GM19238 (cell line): ENCODE data around the gene SRSF2.
"Not testable (repeated sequence)": the region's sequence is repeated elsewhere in the genome, so short reads cannot be mapped to it uniquely, and the experiment has no call there.

Experiments used
- DNase-seq: peaks from one replicate; pipeline ENCODE4 v3.0.0; 2011; ENCODE audit warnings: low spot score; ENCODE audit not compliant: insufficient read length

SRSF2 gene

DNA sequence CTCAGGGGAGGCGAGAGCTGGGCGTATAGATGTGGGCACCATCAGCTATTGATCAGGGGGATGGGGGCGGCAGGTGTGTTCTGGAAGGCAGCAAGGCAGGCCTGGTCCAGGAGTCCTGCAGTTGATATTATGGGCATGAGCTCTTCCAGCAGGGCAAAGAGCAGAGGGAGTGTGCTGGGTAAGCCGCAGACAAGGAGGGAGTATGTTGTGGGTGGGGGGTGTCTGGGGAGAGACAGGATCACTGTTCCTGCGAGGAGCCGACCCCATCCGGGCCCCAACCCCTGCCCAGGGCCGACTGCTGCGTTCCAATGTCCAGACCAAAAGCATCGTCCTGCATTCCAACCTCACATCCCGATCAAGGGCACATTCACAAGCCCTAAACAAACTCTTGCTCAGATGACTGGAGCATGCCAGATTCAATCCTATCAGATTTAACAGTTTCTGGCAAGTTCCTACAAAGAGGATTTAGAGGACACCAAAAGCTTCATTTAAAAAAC lies 35.6 kb downstream of the SRSF2 start:
- DNase-seq, result no peak

DNA sequence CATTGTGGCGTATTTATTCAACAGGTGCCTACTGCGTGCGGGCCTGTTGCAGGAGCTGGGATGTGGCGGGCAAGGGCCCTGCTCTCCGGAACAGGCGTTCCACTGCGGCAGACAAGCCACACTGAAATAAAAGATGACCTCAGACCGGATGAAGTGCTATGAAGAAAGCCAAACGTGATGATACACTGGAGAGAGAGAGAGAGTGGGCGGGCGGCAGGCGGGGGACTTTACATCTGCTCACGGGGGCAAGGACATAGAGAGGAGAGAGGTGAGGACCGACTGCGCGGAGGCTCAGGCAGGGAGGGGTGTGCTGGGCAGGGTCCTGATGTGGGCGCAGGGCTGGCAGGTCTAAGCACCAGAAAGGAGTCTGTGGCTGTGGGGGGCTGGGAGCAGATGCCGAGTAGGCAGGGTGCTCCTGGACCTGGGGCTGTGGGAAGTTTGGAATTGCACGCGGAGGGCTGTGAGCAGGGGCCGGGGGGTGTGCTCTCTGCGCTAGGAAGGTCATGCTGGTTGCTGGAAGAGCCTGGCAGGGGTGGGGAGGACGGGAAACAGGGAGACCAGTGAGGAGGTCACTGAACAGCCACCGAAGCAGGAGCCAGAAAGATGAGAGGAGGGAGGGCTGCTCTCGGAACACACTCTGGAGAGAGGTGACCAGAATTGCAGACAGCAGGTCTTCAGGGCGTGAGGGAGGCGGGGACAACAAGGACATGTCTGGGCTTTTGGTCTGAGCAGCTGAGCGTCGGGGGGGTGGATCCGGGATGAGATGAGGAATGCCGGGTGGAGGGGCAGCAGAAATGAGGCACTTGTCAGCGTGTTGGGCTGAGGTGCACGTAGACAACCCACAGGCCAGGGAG lies 36.3 kb downstream of the SRSF2 start:
- no peak for DNase-seq

DNA sequence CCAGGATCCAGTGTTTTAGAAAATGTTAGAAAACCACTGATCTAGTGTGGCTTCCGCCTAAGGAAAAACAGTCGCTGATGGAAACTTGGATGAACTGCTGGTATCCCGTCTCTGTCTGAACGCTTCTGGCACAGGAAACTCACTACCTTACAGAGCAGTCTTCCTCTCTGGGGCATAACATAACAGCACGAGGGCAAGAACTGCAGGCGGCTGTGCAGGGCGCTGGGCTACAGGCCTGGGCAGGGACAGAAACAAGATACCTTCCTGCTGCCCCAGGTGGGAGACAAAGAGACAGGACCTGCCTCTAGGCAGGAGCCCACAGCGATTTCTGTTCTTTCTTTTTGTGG lies 36.9 kb downstream of the SRSF2 start:
- no peak for DNase-seq

DNA sequence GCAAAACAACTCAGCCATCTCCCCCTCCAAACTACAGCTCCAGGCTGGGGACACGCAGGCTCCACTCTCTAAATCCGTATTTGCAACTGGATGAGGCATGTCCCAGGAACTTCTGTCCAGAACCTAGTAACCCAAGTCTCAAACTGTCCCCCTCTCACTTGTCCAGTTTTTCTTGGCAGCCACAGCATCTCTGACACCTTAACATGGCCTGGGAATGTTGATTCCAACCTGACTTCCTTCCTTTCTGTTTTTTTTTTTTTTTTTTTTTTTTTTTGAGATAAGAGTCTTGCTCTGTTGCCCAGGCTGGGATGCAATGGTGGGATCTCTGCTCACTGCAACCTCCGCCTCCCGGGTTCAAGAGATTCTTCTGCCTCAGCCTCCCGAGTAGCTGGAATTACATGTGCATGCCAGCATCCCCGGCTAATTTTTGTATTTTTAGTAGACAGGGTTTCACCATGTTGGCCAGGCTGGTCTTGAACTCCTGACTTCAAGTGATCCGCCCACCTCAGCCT lies 38.6 kb downstream of the SRSF2 start:
- DNase-seq, result not testable (repeated sequence)

DNA sequence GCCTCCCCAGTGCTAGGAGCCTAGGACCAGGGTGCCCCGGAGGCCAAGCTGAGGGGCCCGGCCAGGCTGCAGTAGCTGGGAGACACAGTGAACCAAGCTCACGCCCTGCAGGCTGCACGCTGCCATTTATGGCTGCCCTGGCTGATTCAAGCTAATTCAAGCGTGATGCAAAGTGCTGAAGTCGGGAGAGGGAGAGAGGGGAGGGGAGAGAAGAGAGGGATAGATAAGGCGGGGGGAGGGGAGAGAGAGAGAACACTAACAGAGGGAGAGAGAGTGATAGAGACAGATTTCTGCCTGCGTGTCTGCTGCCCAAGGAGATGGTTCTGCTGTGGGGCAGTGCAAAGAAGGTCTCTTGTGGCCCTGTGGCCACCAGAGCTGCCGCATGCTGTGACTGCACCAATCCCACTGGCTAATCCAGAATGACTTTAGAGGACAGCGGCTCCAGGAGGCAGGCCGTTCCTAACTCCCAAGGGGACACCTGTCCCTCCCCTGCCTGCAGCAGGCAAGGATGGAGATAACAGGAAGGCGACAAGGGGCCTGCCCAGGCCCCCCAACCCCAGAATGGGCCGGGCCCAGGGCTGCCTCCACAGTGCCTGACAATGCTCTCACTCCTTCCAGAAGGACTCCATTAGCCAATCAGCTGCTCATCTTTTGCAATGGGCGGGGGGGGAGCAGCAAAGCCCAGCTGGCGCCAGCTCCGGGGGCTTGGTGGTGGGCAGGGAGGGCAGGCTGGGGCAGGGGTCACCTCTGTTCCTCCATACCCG lies 39.2 kb downstream of the SRSF2 start:
- no peak for DNase-seq

- peak; percentile 80 for DNase-seq
These were observed 40.1 kb downstream of the SRSF2 start for GRCh38 chr17:76696763-76697701.

DNA sequence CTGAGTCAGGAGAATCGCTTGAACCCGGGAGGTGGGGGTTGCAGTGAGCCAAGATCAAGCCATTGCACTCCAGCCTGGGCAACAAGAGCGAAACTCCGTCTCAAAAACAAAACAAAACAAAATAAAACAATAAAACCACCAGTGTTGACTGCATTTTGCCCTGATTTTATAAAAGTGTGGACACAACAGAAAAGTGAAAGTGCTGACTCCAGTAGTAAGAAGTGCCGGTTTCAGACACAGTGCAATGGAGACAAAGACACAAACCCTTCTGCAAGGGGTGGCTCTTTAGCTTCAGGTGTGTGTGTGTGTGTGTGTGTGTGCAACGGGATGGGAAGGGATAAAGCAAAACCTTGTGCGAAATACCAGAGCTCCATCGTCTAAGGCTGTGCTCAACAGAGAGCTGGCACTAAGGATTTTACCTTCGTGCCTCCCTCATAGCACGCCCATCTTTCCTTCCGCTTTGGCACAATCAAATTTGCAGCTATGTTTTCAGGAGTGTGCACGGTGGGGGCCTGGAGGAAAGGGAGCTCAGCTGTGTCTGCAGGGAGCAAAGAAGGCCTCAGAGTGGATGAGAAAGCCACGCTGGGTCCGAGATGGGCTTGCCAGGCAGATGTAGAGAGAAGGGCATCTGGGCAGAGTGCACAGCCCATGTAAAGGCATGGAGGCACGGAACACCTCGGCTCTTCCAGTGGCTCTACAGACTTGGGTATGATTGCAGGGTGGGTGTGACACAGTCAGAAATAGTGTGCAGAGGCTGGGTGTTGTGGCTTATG lies 41.9 kb downstream of the SRSF2 start:
- no peak for DNase-seq

GRCh38 chr17:76691379-76692191 lies 45.5 kb downstream of the SRSF2 start:
- no peak for DNase-seq

DNA sequence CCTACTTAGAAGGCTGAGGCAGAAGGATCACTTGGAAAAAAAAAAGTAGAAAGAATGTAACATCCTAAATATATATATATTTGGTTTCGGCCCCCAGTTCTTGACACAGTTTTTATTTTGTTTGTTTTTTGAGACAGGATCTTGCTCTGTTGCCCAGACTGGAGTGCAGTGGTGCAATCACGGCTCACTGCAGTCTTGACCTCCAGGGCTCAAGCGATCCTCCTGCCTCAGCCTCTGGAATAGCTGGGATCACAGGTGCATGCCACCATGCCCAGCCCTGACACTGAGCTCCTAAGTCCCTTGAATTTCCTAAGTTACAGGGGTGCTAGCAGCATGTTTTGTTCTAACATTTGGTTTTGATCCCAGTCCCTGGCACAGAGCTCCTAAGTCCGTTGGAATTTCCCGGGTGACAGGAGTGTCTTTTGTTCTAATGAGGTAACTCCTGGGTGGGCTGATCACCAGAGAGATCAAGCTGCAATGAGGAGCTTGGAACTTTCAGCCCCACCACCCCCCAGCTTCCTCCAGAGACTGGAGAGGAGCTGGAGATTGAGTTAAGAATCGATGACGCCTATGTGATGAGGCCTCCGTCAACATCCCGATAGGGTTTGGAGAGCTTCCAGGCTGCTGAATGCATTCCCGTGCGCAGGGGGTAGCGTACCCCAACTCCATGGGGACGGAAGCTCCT lies 46.4 kb downstream of the SRSF2 start:
- DNase-seq, result no peak

GRCh38 chr17:76689859-76690258 lies 47.3 kb downstream of the SRSF2 start:
- no peak for DNase-seq

- DNase-seq, result no peak
These were observed 48.9 kb downstream of the SRSF2 start for GRCh38 chr17:76688165-76688622.

DNA sequence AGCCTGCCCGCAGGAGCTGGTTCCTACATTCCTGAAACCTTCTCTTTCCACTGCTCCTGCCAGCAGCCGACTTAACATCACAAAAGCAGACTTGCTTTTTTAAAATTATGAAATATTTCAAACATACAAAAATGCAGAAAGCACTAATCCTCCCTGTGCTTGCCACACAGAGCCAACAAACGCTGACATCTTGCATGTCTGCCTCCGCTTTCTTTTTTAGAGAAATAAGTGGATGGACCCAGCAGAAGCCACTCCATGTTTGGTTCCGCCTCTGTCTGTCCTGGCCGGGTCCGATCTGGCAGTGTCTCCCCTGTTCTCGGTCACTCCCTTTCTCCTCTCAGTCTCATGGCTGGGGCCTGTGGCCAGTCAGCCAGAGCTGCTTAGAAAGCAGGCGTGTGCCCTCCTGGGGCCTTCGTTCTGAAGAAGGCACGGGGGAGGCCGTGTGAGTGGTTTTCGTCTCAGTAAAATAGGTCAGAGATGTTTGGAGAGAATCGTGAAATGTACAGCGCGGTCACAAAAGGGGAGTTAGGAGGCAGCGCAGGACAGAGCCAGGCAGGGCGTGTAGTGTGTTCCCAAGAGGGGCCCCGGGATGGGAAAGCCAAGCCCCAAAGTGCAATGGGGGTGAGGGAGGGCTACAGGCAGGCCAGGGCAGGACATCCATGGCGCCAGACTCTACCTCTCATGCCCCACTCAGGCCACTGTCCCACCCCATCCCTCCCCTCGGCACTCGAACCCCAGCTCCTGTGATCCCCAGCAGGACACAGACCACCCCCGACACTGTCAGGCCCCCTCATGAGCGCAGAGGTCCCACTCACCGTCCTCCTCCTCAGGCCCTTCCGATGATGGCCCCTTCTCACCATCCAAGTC lies 49.6 kb downstream of the SRSF2 start:
- no peak for DNase-seq

- DNase-seq, result no peak
These were observed 50.4 kb downstream of the SRSF2 start for GRCh38 chr17:76686538-76687297.

DNA sequence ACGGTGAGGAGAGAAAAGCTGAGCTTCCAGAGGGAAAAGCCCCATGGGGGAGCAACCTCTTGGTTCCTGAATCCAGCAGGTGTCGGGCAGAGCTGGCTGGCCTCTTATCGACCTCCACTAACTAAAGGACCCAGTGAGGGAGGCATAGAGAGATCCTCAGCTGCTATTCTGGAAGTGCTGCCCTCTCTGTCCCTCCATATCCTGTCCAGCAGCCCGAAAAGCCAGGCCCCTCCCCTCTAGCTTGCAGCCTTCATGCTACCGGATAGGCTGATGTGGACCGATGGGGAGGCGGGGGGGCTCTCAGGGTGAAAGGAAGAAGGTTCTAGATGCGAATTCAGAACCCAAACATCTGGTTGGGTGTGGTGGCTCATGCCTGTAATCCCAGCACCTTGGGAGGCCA lies 51.3 kb downstream of the SRSF2 start:
- DNase-seq, result no peak

- no peak for DNase-seq
These were observed 51.8 kb downstream of the SRSF2 start for GRCh38 chr17:76685366-76685765.

- DNase-seq, result no peak
These were observed 52.4 kb downstream of the SRSF2 start for GRCh38 chr17:76684756-76685155.
